IPS DF 4.7 (cell line): Measurements from ENCODE around the gene DDX3X.
"Not testable (repeated sequence)": the region's sequence is repeated elsewhere in the genome, so short reads cannot be mapped to it uniquely, and the experiment has no call there.

ENCODE experiments used
- DNase-seq: peaks from one replicate; pipeline ENCODE4 v3.0.0-alpha.2; 2013; ENCODE audit warnings: low spot score; ENCODE audit errors: extremely low read depth

DDX3X gene

GRCh38 chrX:41333744-41334362 lies at the start of gene DDX3X:
TSS of gene DDX3X (plus strand) at chrX:41334162. CDS start at chrX:41334253, 91 bp downstream.
- DNase-seq: no peak

DNA sequence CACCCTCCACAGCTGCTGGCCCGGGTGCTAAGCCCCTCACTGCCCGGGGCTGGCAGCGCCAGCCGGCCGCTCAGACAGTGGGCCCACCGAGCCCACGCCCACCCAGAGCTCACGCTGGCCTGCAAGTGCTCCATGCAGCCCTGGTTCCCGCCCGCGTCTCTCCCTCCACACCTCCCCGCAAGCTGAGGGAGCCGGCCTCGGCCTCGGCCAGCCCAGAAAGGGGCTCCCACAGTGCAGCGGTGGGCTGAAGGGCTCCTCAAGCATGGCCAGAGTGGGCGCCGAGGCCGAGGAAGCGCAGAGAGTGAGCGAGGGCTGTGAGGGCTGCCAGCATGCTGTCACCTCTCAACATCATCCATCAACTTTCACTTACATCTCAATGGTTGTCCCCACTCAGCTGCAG lies 48.0 kb upstream of the DDX3X start:
- not testable (repeated sequence) for DNase-seq

DNA sequence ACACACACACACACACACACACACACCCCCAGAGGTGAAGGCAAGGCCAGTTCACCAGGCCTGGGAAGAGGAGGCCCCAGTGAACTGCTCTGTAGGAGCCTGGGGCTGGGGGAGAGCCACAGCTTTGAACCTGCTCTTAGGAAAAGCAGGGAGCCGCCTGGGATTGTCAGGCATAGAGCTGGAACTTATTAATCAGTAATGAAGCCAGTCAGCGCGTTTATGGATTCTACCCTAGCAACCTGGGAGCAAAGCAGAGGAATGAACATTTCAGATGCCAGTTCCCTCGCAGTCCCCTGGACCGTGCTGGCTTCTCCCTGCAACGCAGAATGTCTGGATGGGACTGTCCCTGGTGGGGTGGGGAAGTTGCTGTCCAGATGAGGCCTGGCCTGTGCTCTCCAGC lies 45.3 kb upstream of the DDX3X start:
- DNase-seq: no peak

- DNase-seq: no peak
Observed at GRCh38 chrX:41289095-41289494, 44.9 kb upstream of the DDX3X start.

- no peak for DNase-seq
Observed at GRCh38 chrX:41291309-41291708, 42.7 kb upstream of the DDX3X start.

- DNase-seq: no peak
Observed at GRCh38 chrX:41293269-41293668, 40.7 kb upstream of the DDX3X start.

GRCh38 chrX:41300758-41301437 lies 33.1 kb upstream of the DDX3X start:
- DNase-seq: no peak

GRCh38 chrX:41301438-41301824 lies 32.5 kb upstream of the DDX3X start:
- no peak for DNase-seq

DNA sequence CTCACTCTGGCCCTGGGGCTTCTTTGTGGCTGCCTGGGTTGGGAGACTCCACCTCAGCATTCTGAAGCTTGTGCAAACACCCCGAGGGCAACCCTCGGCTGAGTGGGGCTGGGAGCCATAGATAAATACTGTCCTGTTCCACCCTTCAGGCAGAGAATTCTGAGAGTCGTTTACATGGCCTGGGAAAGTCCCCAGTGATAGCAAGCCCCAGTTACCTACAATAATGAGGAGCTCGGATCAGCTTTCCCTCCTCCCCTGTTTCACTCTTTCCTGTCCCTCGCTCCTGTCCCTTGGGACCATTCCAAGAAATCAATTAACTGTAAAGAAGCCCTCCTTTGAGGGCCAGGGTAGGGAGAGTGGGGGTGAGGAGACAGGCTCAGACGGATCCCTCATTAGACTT lies 31.6 kb upstream of the DDX3X start:
- DNase-seq: no peak

DNA sequence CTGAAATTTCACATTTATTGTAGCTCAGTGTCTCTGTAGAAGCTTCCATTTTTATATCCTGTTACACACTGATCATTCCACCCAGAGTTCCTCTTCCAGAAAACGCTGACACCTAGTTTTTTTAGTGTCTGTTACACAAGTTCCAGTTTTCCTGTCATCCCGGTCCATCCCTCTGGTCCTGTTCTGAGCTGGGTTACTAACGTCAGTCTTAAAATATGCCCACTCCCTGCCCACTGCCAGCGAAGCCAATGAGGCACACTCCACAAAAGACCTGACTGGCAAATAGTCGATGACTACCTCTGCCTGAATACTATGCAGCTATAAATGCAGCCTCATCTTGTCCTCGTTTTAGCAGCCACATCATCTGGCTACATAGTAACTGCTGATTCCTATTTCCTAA lies 30.9 kb upstream of the DDX3X start:
- no peak for DNase-seq

- DNase-seq: no peak
Observed at GRCh38 chrX:41304178-41304577, 29.8 kb upstream of the DDX3X start.

- DNase-seq: no peak
Observed at GRCh38 chrX:41308884-41309647, 24.9 kb upstream of the DDX3X start.

DNA sequence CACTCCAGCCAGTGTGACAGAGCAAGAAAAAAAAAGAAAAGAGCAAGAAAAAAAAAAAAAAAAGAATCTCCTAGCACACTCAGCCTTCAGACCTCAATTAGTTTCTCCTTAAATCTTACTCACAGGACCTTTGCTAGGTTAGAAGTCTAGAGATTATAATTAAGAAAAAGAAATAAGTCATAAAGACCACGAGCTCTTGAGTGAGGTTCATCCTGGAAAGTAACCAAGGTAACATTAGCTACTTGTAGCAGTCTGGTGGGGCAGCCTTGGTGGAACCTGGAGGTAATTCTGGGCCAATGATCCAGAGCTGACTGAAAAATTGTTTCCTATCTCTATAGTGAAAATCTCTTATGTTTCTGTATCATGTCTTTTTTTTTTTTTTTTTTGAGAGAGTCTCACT lies 21.2 kb upstream of the DDX3X start:
- no peak for DNase-seq

DNA sequence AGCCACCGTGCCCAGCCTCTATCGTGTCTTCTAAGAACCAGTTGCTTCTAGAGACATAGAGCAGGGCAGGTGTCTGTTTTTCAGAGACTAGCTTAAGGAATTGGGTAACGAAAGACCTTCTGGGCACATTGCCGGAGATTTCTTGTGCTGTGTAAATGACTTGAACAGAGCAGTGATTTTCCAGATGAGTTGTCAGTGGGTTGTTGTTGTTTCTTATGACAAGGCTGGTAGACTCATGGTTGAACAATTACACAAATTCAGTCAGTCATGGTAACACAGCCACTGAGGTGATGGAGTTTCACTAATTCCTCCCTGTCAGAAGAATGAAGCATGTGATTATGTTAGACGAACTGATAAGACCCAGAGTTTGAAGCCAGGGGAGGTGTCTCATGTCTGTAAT lies 20.5 kb upstream of the DDX3X start:
- no peak for DNase-seq

DNA sequence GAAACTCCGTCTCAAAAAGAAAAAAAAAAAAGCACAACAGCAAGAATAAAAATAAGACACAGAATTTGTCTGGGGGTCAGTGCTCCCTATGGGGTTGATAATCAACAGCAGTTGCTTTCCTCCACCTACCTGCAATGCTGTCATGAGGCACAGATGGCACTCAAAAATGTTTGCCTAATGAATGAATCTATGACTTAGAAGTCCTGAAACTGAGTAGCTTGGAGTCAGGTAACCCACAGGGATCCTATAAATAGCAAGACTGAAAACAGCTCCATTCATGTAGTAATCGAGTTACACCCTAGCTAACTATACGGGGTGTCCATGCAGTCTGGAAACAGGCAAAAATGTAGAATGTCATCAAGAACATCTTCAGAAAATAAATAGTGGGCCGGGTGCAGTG lies 19.8 kb upstream of the DDX3X start:
- DNase-seq: no peak

- DNase-seq: no peak
Observed at GRCh38 chrX:41314881-41315280, 19.1 kb upstream of the DDX3X start.

GRCh38 chrX:41316266-41316665 lies 17.7 kb upstream of the DDX3X start:
- not testable (repeated sequence) for DNase-seq

DNA sequence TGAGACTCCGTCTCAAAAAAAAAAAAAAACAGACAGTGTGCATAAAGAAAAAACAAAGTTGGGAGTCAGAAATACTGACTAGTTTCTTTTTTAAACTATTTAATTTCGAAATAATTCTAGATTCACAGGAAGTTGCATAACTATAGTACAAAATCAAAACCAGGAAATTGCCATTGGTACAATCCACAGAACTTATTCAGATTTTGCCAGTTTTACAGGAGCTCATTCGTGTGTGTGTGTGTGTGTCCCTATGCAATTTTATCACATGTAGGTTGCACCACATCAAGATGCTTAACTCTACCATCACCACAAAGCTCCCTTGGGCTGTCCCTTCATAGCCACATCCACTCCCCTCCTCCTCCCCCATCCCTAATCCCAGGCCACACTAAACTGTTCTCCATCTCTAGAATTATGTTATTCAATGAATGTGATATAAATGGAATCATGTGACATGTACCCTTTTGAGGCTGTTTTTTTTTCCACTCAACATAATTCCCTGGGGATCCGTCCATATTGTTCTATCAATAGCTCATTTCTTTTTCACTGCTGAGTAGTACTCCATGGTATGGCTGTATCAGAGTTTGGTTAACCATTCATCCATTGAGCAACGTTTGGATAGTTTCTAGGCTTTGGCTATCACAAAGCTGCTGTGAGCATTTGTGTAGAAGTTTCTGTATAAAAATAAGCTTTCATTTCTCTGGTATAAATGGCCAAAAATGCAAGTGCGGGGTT lies 16.3 kb upstream of the DDX3X start:
- DNase-seq: no peak

GRCh38 chrX:41320393-41320792 lies 13.6 kb upstream of the DDX3X start:
- DNase-seq: no peak

- no peak for DNase-seq
Observed at GRCh38 chrX:41322821-41323603, 10.9 kb upstream of the DDX3X start.

- DNase-seq: no peak
Observed at GRCh38 chrX:41326431-41326830, 7.5 kb upstream of the DDX3X start.
